Left kidney (tissue), 2 donors: ENCODE measurements around the gene HYAL1. TPM values are rescaled to one million over a fixed set of nuclear protein-coding genes. Genes with fewer than 3 reads are reported as not detected.
A peak's percentile ranks its signal among the peaks of the same experiment; 100 is the strongest.

Experiments used
- DNase-seq: peaks from one replicate; pipeline ENCODE4 v3.0.0-alpha.2; 2013
- polyA plus RNA-seq: library from polyadenylated mRNA; unstranded; fragments of 120-200 nt; gene quantifications from one replicate; pipeline ENCODE4 v1.2.1, GENCODE V29; 2013; ENCODE audit not compliant: insufficient read length

HYAL1 gene
- polyA plus RNA-seq, 1 donor: 6.5 TPM

- DNase-seq: no peak
Measured at GRCh38 chr3:50261505-50261904, 41.9 kb downstream of the HYAL1 start.

DNA sequence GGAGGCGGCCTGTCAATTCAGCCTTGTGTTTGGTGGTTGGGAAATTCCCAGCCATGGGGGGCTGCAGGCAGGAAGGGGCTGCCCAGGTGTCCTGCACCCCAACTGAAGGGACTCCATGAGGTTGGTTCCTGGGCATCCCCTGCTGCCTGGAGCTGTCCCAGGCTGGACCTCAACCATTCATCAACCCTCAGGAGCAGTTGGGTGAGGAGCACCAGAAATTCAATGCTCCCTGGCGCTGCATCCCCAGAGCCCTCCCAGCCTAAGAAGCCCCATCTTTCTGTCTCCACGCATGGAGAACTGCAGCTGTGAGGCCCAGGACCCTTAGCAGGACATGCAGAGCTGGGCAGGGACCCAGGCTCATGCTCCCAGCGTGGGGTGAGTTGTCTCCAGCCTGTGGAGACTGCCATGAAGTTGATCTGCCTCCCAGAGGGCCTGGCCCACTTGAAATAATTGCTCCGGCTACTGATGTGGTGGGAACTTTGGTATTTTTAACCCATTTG, 42.4 kb downstream of the HYAL1 start:
- no peak for DNase-seq

- peak; percentile 92 for DNase-seq
Measured at GRCh38 chr3:50260027-50260941, 43.1 kb downstream of the HYAL1 start.

DNA sequence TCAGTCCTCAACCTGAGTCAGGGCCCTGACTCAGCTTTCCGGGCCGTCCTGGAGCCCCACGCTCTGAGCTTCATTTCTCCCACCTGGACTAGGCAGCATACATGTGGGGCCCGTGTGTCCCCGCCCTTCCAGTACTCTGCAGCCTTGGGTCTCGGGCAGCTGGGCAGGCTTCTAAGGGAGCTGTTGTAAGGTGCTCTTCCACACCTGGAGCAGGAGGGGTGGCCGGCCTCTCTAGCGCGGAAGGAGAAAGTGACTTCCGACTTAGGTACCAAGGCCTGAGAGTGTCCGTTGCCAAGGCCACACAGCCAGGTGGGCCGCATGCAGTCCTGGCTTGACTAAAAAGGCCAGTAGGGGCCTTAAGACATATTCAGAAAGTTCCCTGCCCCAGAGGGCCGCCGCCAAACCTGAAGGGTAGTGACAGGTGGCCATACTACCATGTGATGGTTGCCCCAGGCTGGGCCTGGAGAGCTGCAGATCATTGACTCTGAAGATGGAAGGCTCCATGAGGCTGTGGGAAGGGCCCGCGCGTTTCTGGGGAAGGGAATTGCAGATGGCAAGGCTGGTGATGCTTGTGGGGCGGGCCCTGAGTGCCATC, 43.8 kb downstream of the HYAL1 start:
- DNase-seq: no peak

DNA sequence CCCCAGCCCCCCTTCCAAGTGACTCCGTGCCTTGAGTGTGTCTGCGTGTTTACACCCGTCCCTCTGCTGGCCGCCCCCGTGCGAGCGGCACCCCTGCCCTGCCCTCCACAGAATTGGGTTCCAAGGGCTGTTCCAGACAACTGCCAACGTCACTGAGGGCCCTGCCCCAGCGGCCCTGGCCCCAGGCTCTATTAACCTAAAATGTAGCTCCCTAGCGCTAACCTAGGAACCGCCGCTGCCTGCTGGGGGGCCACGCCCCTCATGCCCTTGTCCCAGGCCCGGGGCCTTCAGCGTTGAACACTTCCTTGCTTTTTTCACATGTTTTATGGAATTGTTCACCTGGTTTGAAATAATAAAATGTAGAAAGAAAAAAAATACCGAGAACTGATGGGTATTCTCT, 44.4 kb downstream of the HYAL1 start:
- no peak for DNase-seq

DNA sequence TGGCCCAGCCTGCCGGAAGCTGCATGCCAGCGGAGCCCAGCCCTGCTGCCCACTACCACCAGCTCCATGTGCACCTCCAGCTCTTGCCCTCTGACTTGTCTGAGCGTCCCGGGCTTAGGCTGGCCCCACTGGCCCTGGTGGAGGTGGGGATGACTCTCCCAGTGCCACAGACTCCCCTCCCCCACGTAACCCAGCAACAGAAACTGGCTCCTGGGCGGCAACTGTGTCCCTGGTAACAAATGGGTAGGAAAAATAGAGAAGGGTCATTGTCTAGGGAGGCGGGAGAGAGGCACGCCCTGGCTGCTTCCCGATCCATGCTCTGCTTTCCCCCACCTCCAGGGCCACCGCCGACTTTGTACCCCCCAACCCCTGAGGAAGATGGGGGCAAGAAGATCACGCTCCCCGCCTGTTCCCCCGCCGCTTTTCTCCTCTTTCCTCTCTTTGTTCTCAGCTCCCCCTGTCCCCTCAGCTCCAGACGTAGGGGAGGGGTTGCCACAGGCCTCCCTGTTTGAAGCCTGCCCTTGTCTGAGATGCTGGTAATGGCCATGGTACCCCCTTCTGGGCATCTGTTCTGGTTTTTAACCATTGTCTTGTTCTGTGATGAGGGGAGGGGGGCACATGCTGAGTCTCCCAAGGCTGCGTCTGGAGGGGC, 45.2 kb downstream of the HYAL1 start:
- no peak for DNase-seq

DNA sequence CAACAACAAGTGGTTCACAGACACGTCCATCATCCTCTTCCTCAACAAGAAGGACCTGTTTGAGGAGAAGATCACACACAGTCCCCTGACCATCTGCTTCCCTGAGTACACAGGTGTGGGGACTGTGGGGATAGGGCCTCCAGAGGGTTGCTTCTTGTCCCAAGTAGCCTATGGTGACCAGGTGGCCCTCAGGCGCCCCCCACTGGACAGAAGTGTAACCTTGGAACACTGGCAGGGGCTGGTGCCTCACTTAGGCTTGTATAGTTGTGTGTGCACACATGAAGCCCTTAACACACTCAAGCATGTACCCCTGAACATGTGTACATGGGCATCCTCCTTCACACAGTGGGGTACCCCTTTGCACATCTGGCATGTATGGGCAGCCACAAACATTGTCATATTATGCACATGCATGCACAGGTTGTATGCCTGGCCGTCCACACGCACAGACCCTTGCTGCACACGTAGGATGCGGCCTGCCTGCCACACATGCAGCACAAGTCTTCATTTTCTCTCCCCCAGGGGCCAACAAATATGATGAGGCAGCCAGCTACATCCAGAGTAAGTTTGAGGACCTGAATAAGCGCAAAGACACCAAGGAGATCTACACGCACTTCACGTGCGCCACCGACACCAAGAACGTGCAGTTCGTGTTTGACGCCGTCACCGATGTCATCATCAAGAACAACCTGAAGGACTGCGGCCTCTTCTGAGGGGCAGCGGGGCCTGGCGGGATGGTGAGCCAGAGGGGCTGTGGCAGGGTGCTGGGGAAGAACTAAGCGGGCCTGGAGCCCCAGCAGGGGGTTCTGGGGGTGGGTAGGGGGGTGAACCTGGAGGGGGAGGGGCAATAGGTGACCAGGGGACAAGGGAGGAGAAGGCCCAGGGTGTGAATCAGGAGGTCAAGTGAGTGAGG, 46.1 kb downstream of the HYAL1 start:
- DNase-seq: no peak

DNA sequence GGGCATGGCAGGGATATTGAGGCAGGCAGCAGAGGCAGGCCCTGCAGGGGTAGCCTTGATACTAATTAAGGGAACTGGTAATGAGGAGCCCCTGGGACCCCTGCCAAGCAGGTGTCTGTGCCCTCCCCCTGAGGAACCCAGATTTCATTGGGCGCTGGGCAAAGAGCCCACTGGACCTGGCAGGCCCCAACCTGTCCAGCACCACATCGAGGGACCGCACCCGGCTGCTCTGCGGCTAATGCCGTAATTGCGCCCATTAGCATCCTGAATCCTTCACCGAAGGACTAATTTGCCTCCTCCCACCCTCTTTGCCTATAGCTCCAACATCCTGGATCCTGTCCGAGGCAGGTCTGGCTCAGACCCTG, 48.1 kb downstream of the HYAL1 start:
- no peak for DNase-seq

GRCh38 chr3:50254577-50255250, 48.7 kb downstream of the HYAL1 start:
- no peak for DNase-seq

DNA sequence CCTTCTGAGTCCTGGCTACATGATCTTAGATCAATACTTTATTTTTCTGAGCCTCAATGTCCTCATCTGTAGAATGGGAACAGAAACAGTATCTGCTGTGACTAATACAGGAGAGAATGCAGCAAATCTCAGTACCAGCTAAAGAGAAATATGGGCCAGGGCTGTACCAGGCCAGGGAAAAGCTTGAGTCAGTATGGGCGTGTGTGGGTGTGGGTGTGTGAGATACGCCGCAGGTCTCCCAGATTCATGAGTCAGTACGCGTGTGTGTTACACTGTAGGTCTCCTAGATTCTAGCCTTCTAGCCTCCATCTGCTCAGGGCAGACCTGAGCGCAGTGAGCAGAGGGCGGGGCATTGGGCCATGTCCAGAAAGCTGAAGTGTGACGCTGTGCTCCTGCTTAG, 52.2 kb downstream of the HYAL1 start:
- DNase-seq: no peak

DNA sequence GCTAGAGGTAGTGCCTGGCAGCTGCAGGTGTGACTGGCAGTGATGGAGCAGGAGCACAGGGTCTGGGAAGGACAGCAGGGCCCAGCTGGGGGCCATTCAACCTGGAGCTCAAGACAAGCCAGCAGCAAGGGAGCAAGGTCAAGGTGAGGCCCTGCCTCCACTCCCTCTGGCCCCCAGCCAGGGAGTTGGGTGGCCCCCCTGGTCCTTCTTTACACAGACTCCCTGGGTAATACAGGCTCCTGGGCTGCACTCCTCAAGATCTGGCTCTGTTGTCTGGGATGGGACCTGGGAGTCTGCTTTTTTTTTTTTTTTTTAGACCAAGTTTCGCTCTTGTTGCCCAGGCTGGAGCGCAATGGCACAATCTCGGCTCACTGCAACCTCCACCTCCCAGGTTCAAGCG, 52.9 kb downstream of the HYAL1 start:
- DNase-seq: no peak

Other genes with a start within 250 kb of the HYAL1 start
- gene RBM5, start 214.7 kb downstream of the HYAL1 start, polyA plus RNA-seq: 401 TPM
- gene SEMA3F, start 148.2 kb downstream of the HYAL1 start, polyA plus RNA-seq: 69.8 TPM
- gene GNAT1, start 112.0 kb downstream of the HYAL1 start, polyA plus RNA-seq: not detected
- 9.4 TPM for gene SLC38A3, start 98.3 kb downstream of the HYAL1 start, polyA plus RNA-seq
- 181 TPM for gene GNAI2, start 67.4 kb downstream of the HYAL1 start, polyA plus RNA-seq
- 78.6 TPM for gene SEMA3B, start 34.4 kb downstream of the HYAL1 start, polyA plus RNA-seq
- gene LSMEM2, start 24.5 kb downstream of the HYAL1 start, polyA plus RNA-seq: 0.58 TPM
- 37.0 TPM for gene IFRD2, start 11.1 kb downstream of the HYAL1 start, polyA plus RNA-seq
- 4.1 TPM for gene HYAL3, start 4.2 kb downstream of the HYAL1 start, polyA plus RNA-seq
- 9.8 TPM for gene NAA80, start 4.2 kb downstream of the HYAL1 start, polyA plus RNA-seq
- gene HYAL2, start 19.2 kb upstream of the HYAL1 start, polyA plus RNA-seq: 53.6 TPM
- gene TUSC2, start 24.6 kb upstream of the HYAL1 start, polyA plus RNA-seq: 22.0 TPM
- gene RASSF1, start 37.3 kb upstream of the HYAL1 start, polyA plus RNA-seq: 19.6 TPM
- 4.2 TPM for gene ZMYND10, start 42.2 kb upstream of the HYAL1 start, polyA plus RNA-seq
- gene NPRL2, start 47.2 kb upstream of the HYAL1 start, polyA plus RNA-seq: 34.8 TPM
- 14.1 TPM for gene CYB561D2, start 47.3 kb upstream of the HYAL1 start, polyA plus RNA-seq
- 28.6 TPM for gene TMEM115, start 55.9 kb upstream of the HYAL1 start, polyA plus RNA-seq
- gene CACNA2D2, start 200.1 kb upstream of the HYAL1 start, polyA plus RNA-seq: 14.6 TPM